IgD-negative memory B cell (primary cell): ENCODE data around the gene RAD51C. TPM values are rescaled to one million over a fixed set of nuclear protein-coding genes. Genes with fewer than 3 reads are reported as not detected.
"Not testable (repeated sequence)": the region's sequence is repeated elsewhere in the genome, so short reads cannot be mapped to it uniquely, and the experiment has no call there.

Experiments
- H3K27ac Mint-ChIP-seq, 3 donors: one replicate each; pipeline ENCODE4 v1.8.0; 2020 to 2022; ENCODE audit warnings: mild to moderate bottlenecking in 3 of 3, mixed read lengths in 3 of 3, moderate library complexity in 1 of 3
- H3K27me3 Mint-ChIP-seq: one replicate; pipeline ENCODE4 v1.8.0; 2021; ENCODE audit warnings: mixed read lengths
- H3K36me3 Mint-ChIP-seq: one replicate; pipeline ENCODE4 v1.8.0; 2020; ENCODE audit warnings: mild to moderate bottlenecking, mixed read lengths
- H3K4me1 Mint-ChIP-seq, 3 donors: one replicate each; pipeline ENCODE4 v1.8.0; 2020 to 2022; ENCODE audit warnings: mixed read lengths in 3 of 3, mild to moderate bottlenecking in 1 of 3
- H3K4me3 Mint-ChIP-seq, 4 donors: one replicate each; pipeline ENCODE4 v1.8.0; 2020 to 2022; ENCODE audit warnings: mild to moderate bottlenecking in 4 of 4, mixed read lengths in 4 of 4, moderate library complexity in 3 of 4
- H3K9me3 Mint-ChIP-seq, 3 donors: one replicate each; pipeline ENCODE4 v1.8.0; 2020 to 2021; ENCODE audit warnings: mixed read lengths in 3 of 3, mild to moderate bottlenecking in 1 of 3
- polyA plus RNA-seq: library from polyadenylated mRNA; unstranded; fragments of 300-500 nt; fragmentation: Illumina TruSeq; gene quantifications from one replicate; pipeline ENCODE4 v1.2.3, GENCODE V29; 2021

The RAD51C gene
- 36.1 TPM for polyA plus RNA-seq

- peak within 1 kb of the TSS; percentile 76 to 96 (median 94) for H3K27ac Mint-ChIP-seq
- H3K4me1 Mint-ChIP-seq = peaks cover 11 to 20% (median 16%) of the 10 kb centered on the region in 3 donors
- H3K27me3 Mint-ChIP-seq = peaks cover 2% of the 10 kb centered on the region
- peaks cover 6% of the 10 kb centered on the region for H3K36me3 Mint-ChIP-seq
- H3K4me3 Mint-ChIP-seq = peak within 1 kb of the TSS; percentile 92 to 97 (median 93)
- H3K9me3 Mint-ChIP-seq = peaks cover 0 to 1% (median 0%) of the 10 kb centered on the region in 3 donors
Measured at GRCh38 chr17:58692239-58693055, at the start of gene RAD51C. Gene RAD51C, plus strand, starts transcription at chr17:58692602. Its CDS starts 42 bp downstream, at chr17:58692644.

GRCh38 chr17:58643147-58643546 is 49.3 kb upstream of the RAD51C start:
- Mint-ChIP-seq H3K9me3 (no peaks in the 10 kb centered on the region), H3K27me3 (no peaks in the 10 kb centered on the region), H3K27ac (peak overlapping the region in 1 of 3 donors; percentile 8), H3K36me3 (peaks cover 2% of the 10 kb centered on the region), H3K4me3 (no peak overlapping the region), H3K4me1 (peaks cover 0 to 3% (median 2%) of the 10 kb centered on the region in 3 donors)

- Mint-ChIP-seq H3K4me1 (peaks cover 0 to 2% (median 0%) of the 10 kb centered on the region in 3 donors), H3K27ac (peak overlapping the region in 1 of 3 donors; percentile 69), H3K36me3 (peaks cover 2% of the 10 kb centered on the region), H3K27me3 (no peaks in the 10 kb centered on the region), H3K4me3 (no peak overlapping the region), H3K9me3 (no peaks in the 10 kb centered on the region)
Measured at GRCh38 chr17:58648236-58648635, 44.2 kb upstream of the RAD51C start.

GRCh38 chr17:58657962-58658803 is 34.2 kb upstream of the RAD51C start:
- not testable (repeated sequence) for H3K9me3 Mint-ChIP-seq, H3K36me3 Mint-ChIP-seq, H3K27me3 Mint-ChIP-seq
- peaks cover 7 to 13% (median 13%) of the 10 kb centered on the region in 3 donors for H3K4me1 Mint-ChIP-seq
- peak overlapping the region; percentile 94 to 100 (median 98) for H3K27ac Mint-ChIP-seq
- H3K4me3 Mint-ChIP-seq = peak overlapping the region; percentile 81 to 96 (median 87)

GRCh38 chr17:58658804-58659713 is 33.3 kb upstream of the RAD51C start:
- Mint-ChIP-seq H3K27ac (peak overlapping the region; percentile 94 to 100 (median 98)), H3K4me3 (peak overlapping the region; percentile 81 to 96 (median 87)), H3K4me1 (peaks cover 7 to 13% (median 13%) of the 10 kb centered on the region in 3 donors), H3K9me3 (no peaks in the 10 kb centered on the region), H3K27me3 (no peaks in the 10 kb centered on the region), H3K36me3 (no peaks in the 10 kb centered on the region)

GRCh38 chr17:58659714-58660084 is 32.7 kb upstream of the RAD51C start:
- not testable (repeated sequence) for H3K27me3 Mint-ChIP-seq, H3K36me3 Mint-ChIP-seq, H3K9me3 Mint-ChIP-seq
- peak overlapping the region; percentile 81 to 96 (median 87) for H3K4me3 Mint-ChIP-seq
- peak overlapping the region; percentile 94 to 100 (median 98) for H3K27ac Mint-ChIP-seq
- peaks cover 7 to 13% (median 13%) of the 10 kb centered on the region in 3 donors for H3K4me1 Mint-ChIP-seq

GRCh38 chr17:58660621-58661020 is 31.8 kb upstream of the RAD51C start:
- Mint-ChIP-seq H3K4me3 (peak overlapping the region; percentile 34 to 90 (median 70)), H3K27ac (peak overlapping the region in 1 of 3 donors; percentile 40), H3K36me3 (no peaks in the 10 kb centered on the region), H3K4me1 (peaks cover 7 to 13% (median 13%) of the 10 kb centered on the region in 3 donors), H3K27me3 (no peaks in the 10 kb centered on the region), H3K9me3 (no peaks in the 10 kb centered on the region)

- H3K27ac Mint-ChIP-seq = peak overlapping the region in 1 of 3 donors; percentile 16
- no peaks in the 10 kb centered on the region for H3K27me3 Mint-ChIP-seq
- H3K36me3 Mint-ChIP-seq = no peaks in the 10 kb centered on the region
- peak overlapping the region in 2 of 4 donors; percentile 12 to 30 for H3K4me3 Mint-ChIP-seq
- peaks cover 7 to 14% (median 13%) of the 10 kb centered on the region in 3 donors for H3K4me1 Mint-ChIP-seq
- no peaks in the 10 kb centered on the region for H3K9me3 Mint-ChIP-seq
Measured at GRCh38 chr17:58661499-58661898, 30.9 kb upstream of the RAD51C start.

- Mint-ChIP-seq H3K4me1 (peaks cover 0 to 8% (median under 1%) of the 10 kb centered on the region in 3 donors), H3K9me3 (no peaks in the 10 kb centered on the region), H3K27me3 (peaks cover 14% of the 10 kb centered on the region), H3K27ac (no peak overlapping the region), H3K4me3 (peak overlapping the region in 1 of 4 donors; percentile 15), H3K36me3 (no peaks in the 10 kb centered on the region)
Measured at GRCh38 chr17:58664302-58664701, 28.1 kb upstream of the RAD51C start.

- Mint-ChIP-seq H3K4me1 (peaks cover 0 to 8% (median 4%) of the 10 kb centered on the region in 3 donors), H3K4me3 (peak overlapping the region; percentile 5 to 88 (median 80)), H3K36me3 (no peaks in the 10 kb centered on the region), H3K27me3 (peaks cover 14% of the 10 kb centered on the region), H3K27ac (peak overlapping the region in 1 of 3 donors; percentile 52), H3K9me3 (no peaks in the 10 kb centered on the region)
Measured at GRCh38 chr17:58665946-58666857, 26.2 kb upstream of the RAD51C start.

GRCh38 chr17:58666858-58667267 is 25.5 kb upstream of the RAD51C start:
- H3K27ac Mint-ChIP-seq = peak overlapping the region in 1 of 3 donors; percentile 52
- H3K9me3 Mint-ChIP-seq = no peaks in the 10 kb centered on the region
- H3K4me3 Mint-ChIP-seq = peak overlapping the region; percentile 5 to 88 (median 80)
- H3K27me3 Mint-ChIP-seq = peaks cover 14% of the 10 kb centered on the region
- no peaks in the 10 kb centered on the region for H3K36me3 Mint-ChIP-seq
- peaks cover 0 to 8% (median 4%) of the 10 kb centered on the region in 3 donors for H3K4me1 Mint-ChIP-seq

- peaks cover 0 to 8% (median 4%) of the 10 kb centered on the region in 3 donors for H3K4me1 Mint-ChIP-seq
- H3K36me3 Mint-ChIP-seq = no peaks in the 10 kb centered on the region
- peak overlapping the region in 2 of 4 donors; percentile 15 to 56 for H3K4me3 Mint-ChIP-seq
- no peak overlapping the region for H3K27ac Mint-ChIP-seq
- no peaks in the 10 kb centered on the region for H3K9me3 Mint-ChIP-seq
- peaks cover 14% of the 10 kb centered on the region for H3K27me3 Mint-ChIP-seq
Measured at GRCh38 chr17:58667934-58668597, 24.3 kb upstream of the RAD51C start.

GRCh38 chr17:58668598-58668935 is 23.8 kb upstream of the RAD51C start:
- no peaks in the 10 kb centered on the region for H3K9me3 Mint-ChIP-seq
- H3K27me3 Mint-ChIP-seq = peaks cover 14% of the 10 kb centered on the region
- H3K4me3 Mint-ChIP-seq = no peak overlapping the region
- H3K27ac Mint-ChIP-seq = no peak overlapping the region
- H3K4me1 Mint-ChIP-seq = peaks cover 0 to 8% (median 4%) of the 10 kb centered on the region in 3 donors
- H3K36me3 Mint-ChIP-seq = no peaks in the 10 kb centered on the region
